Fibroblast of skin of left biceps (primary cell): ENCODE measurements around the gene NAGS.
"Not testable (repeated sequence)": the region's sequence is repeated elsewhere in the genome, so short reads cannot be mapped to it uniquely, and the experiment has no call there.

Experiments
- DNase-seq, 2 experiments: peaks; one replicate each; pipeline ENCODE4 v3.0.0-alpha.2; 2013; ENCODE audit warnings: low read depth in 2 of 2

NAGS gene

DNA sequence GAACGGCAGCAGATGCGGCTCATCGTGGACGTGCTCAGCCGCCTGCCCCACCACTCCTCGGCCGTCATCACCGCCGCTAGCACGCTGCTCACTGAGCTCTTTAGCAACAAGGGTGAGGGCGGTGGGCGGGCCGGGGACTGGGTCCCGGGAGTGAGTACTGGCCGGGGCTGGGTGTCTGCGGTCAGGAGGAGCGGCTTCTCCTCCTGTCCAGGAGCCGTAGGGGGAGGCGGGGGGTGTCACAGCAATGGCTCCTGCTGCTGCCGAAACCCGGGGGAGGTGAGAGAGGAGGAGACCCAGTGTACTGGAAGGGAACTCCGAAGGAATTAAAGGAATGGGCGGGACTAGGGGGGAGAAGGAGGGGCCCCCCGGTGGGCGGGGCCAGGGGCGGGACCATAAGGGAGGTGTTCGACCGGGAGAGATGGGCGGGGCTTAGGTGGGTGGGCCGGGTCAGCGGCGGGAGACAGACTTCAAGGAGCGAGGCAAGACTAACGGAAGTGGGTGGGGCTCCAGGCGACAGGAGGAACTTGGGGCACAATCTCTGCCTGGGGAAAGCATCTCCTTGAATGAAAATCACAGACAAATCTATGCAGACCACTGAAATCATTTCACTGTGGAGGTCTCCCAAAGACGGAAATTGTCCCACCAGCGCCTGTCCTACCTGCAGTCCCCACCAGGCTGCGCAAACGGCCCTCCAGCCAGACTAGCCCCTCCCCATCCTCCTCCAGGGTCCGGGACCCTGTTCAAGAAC lies 2.4 kb downstream of the NAGS start:
- peak; percentile 82 to 88 for DNase-seq

DNA sequence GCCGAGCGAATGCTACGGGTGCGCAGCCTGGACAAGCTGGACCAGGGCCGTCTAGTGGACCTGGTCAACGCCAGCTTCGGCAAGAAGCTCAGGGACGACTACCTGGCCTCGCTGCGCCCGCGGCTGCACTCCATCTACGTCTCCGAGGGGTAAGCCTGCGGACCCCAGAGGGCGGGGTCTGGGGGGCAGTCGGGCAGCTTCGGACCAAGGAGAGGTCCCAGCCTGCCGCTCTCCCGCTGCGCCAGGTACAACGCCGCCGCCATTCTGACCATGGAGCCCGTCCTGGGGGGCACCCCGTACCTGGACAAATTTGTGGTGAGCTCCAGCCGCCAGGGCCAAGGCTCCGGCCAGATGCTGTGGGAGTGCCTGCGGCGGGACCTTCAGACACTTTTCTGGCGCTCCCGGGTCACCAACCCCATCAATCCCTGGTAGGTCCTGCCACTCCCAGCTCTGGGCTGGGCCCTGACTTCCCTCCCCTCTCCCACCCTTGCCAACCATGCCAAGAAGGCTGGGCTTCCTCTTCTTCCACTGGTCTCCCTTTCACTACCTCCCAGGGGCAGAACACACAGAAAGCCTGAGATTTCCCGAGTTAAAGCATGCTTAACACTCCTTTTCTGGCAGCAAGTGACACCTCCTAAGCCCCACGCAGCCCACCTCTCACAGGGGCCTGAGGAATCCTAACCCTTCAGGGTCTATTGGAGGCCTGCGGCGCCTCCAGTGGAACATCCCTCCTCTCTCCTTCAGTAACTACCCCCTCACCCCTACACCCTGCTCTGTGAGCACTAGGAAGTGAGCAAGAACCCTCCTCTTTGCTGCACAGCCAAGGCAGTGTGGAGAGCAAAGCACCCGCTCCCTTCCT lies 3.2 kb downstream of the NAGS start:
- no peak for DNase-seq

DNA sequence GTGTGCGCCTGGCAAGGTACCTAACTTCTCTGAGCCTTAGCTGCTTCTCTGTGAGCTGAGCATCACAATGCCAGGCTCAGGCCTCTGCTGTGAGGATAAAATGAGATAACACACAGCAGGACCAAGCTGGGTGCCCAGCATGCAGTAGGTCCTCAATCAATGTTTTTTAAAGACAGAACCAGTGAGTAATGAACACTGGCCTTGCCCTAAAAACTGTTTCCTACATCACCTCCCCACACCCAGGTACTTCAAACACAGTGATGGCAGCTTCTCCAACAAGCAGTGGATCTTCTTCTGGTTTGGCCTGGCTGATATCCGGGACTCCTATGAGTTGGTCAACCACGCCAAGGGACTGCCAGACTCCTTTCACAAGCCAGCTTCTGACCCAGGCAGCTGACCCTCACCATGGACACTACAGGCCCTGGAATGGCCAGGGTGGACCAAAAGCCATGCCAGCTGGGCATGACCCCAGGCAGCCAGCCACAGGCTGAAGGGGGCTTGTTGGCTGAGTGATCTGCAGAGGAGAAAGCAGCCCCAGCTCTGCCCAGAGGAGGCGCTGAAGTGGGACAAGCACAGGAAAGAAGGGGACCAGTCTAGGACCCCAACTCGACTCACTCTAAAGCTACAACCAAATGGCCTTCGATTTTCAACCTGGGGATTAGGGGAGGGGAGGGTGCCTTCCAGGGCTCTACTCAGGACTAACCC lies 3.9 kb downstream of the NAGS start:
- no peak for DNase-seq

DNA sequence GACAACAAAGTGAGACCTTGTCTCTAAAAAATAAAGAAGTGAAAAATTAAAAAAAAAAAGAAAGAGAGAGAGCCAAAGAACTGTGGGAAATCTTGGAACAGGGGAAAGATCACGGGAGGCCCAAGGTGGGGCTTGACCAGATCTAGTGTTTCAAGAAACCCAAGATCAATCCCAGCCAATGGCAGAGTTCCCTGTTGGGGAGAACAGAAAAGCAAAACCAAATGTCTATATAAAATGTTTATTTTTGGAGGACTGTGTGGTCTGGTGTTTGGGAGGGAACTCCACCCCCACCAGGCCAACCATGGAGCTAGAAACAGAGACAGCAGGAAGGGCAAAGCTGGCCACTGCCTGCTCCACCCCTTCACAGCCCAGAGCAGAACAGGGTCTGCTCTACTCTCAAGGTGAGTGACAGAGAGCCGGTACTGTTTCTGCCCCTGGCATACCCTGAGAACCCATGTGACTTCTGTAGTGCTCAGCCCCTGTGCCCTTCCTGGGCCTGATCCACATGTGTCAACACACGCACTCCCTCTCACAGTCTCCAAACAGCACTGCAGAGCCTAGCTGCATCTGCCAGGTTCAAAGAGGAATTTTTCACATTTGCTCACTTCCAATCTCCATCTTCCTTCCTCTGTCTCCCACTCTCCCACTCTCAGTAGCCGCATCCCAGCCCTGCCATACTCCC lies 6.7 kb downstream of the NAGS start:
- DNase-seq: no peak

DNA sequence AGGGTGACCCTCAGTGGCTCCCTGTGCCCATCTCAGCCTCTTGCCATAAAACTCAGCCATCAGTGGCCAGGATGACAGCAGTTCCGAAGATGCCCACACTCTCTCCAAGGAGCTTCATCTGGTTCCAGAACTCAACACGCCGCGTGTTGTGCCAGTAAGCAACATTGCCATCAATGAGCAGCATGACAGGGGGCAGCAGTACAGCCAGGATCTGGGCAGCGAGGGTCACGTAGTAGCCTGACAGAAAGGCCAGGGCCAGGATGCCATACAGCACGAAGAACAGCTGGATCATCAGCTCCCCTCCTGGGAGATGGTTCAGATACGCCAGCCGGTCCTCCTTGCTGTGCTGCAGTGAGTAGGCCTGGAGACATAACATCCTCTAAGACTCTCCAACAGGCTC lies 7.5 kb downstream of the NAGS start:
- DNase-seq: no peak

DNA sequence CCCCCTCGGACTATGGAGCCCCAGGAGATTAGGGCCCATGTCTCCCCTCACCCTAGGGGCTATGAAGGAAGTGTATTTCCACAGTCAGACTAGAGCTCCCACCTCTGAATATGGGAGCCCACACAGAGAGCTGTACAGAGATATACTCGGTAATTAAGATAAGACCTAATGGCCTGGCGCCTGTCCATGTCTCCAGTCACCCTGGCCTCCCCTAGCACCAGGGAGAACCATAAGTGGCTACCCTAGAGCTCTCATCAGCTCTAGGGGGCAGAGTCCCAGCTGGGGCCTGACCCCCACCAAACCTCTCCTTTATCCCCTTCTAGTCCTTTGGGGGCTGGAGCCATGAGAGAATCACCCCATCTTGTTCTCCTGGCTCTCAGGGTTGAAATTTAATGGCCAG lies 8.0 kb downstream of the NAGS start:
- no peak for DNase-seq

GRCh38 chr17:44012874-44013273 lies 8.5 kb downstream of the NAGS start:
- DNase-seq: no peak

DNA sequence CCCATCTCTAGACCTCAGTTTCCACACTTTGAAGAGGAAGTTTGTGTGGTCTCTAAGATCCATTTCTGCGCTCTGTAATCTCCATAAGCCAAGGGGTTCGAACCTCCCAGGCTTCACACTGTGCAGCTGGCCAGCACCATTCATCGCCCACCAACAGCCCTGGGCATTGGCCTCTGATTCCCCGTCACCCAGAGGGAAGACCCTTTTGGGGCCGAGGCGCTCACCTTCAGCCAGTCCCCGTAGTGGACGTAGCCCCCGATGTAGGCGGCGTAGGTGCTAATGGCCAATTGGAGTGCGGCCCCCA lies 9.7 kb downstream of the NAGS start:
- no peak for DNase-seq

- peak; percentile 82 for DNase-seq
Measured at GRCh38 chr17:44014437-44015172, 10.2 kb downstream of the NAGS start, which contains the start of gene TMEM101. Gene TMEM101, minus strand, starts transcription at chr17:44014963. Its CDS starts 11 bp downstream, at chr17:44014952.

- DNase-seq: not testable (repeated sequence)
Measured at GRCh38 chr17:44021227-44021626, 16.8 kb downstream of the NAGS start.

GRCh38 chr17:44022246-44022645 lies 17.8 kb downstream of the NAGS start:
- no peak for DNase-seq

- DNase-seq: no peak
Measured at GRCh38 chr17:44023545-44024270, 19.3 kb downstream of the NAGS start.

- no peak for DNase-seq
Measured at GRCh38 chr17:44024271-44024663, 19.8 kb downstream of the NAGS start.

- DNase-seq: no peak
Measured at GRCh38 chr17:44024853-44025252, 20.4 kb downstream of the NAGS start.

DNA sequence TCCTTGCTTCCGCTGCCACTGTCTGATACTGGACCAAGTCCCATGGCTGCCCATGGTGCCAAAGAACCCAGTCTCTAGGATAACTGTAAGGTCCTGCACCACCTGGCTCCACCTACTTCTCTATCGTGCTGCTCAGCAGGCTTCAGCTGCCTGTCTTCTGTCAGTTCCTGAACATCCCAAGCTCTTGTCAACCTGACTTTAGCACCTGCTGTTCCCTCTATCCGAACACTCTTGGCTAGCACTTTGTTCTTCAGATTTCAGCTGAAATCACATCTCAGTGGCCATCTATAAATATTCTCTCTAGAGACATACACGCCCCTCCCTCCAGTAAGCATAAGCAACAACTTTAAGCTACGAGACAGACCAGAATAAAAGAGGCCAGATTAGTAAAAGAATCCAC lies 25.3 kb downstream of the NAGS start:
- no peak for DNase-seq

DNA sequence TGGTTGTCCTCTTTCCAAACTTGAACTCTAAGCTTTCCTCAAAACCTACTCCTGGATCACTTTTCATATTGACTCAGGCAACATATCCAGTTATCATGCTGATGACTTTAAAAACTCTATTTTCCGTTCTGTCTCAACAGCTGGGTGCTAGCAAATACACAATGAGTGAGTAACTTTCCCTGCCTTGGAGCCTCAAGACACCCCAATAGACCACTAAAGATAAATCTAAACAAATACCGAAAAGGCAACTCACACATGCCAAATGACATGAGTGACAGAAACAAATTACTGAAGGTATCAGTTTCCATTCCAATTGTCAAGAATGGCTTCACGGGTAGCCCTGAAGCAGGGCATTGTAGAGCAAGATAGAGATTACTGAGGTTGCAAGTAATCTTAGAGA lies 26.1 kb downstream of the NAGS start:
- no peak for DNase-seq

GRCh38 chr17:44033861-44034408 lies 29.5 kb downstream of the NAGS start:
- no peak for DNase-seq

GRCh38 chr17:44034688-44035087 lies 30.3 kb downstream of the NAGS start:
- not testable (repeated sequence) for DNase-seq

- no peak for DNase-seq
Measured at GRCh38 chr17:44037471-44037870, 33.0 kb downstream of the NAGS start.

- no peak for DNase-seq
Measured at GRCh38 chr17:44038604-44039011, 34.2 kb downstream of the NAGS start.
